Measurements from ENCODE around the gene IL22RA1.

DNA sequence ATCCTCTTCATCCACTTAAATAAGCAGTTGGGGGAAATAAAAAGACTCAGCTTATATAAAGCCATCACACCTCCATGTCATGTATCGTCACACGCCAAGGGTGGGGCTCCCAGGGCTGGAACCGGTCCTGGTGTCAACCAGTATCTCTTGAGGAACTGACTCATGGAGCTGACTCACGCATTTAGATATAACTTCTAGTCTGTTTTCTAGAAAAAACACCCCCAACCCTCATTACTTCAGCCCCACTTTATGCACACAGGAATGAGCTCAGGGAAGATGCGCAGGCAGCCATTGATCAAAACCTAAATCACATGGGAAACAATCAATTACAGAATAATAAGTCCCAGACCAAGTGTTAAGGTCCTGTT, 6.9 kb upstream of the IL22RA1 start:
- TF ChIP-seq POLR2A (IDR thresholded peaks at IDR 0.05) (no peak), EP300 (IDR thresholded peaks at IDR 0.05) (no peak), POLR2AphosphoS5 (IDR thresholded peaks at IDR 0.05) (no peak)
- TF ChIP-seq, protein P1, sequence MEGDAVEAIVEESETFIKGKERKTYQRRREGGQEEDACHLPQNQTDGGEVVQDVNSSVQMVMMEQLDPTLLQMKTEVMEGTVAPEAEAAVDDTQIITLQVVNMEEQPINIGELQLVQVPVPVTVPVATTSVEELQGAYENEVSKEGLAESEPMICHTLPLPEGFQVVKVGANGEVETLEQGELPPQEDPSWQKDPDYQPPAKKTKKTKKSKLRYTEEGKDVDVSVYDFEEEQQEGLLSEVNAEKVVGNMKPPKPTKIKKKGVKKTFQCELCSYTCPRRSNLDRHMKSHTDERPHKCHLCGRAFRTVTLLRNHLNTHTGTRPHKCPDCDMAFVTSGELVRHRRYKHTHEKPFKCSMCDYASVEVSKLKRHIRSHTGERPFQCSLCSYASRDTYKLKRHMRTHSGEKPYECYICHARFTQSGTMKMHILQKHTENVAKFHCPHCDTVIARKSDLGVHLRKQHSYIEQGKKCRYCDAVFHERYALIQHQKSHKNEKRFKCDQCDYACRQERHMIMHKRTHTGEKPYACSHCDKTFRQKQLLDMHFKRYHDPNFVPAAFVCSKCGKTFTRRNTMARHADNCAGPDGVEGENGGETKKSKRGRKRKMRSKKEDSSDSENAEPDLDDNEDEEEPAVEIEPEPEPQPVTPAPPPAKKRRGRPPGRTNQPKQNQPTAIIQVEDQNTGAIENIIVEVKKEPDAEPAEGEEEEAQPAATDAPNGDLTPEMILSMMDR (IDR thresholded peaks at IDR 0.05) = no peak
